Measurements from ENCODE around the gene FXYD1.

DNA sequence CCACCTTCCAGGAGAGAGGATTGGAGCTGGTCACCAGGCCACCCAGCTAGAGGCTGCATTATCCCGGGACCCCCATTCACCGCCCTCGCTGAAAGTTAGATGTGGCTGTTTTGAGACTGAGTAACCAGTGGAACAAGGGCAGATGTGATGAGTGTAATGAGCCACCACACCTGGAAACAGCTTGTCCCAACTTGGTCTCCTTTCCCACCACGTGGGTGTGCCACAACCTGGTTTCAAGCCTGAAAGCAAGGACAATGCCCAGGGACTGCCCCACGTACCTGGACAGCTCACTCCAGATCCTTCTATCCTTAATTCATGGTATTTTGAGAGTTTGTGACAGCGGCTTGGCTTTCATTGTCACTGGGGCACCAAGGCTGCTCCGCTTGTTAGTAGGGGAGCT lies 10.8 kb upstream of the FXYD1 start:
- TF ChIP-seq, protein P1, sequence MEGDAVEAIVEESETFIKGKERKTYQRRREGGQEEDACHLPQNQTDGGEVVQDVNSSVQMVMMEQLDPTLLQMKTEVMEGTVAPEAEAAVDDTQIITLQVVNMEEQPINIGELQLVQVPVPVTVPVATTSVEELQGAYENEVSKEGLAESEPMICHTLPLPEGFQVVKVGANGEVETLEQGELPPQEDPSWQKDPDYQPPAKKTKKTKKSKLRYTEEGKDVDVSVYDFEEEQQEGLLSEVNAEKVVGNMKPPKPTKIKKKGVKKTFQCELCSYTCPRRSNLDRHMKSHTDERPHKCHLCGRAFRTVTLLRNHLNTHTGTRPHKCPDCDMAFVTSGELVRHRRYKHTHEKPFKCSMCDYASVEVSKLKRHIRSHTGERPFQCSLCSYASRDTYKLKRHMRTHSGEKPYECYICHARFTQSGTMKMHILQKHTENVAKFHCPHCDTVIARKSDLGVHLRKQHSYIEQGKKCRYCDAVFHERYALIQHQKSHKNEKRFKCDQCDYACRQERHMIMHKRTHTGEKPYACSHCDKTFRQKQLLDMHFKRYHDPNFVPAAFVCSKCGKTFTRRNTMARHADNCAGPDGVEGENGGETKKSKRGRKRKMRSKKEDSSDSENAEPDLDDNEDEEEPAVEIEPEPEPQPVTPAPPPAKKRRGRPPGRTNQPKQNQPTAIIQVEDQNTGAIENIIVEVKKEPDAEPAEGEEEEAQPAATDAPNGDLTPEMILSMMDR (IDR thresholded peaks at IDR 0.05) = no peak
- TF ChIP-seq EP300 (IDR thresholded peaks at IDR 0.05) = no peak
